ENCODE measurements around the gene ANKRD18B.
"Not testable (repeated sequence)": the region's sequence is repeated elsewhere in the genome, so short reads cannot be mapped to it uniquely, and the experiment has no call there.

ANKRD18B gene

GRCh38 chr9:33614001-33614687 lies 90.1 kb downstream of the ANKRD18B start:
- no peak for DNase-seq

GRCh38 chr9:33618370-33618769 lies 94.3 kb downstream of the ANKRD18B start:
- not testable (repeated sequence) for DNase-seq

GRCh38 chr9:33619666-33620404 lies 95.8 kb downstream of the ANKRD18B start:
- no peak for DNase-seq

GRCh38 chr9:33620738-33621439 lies 96.8 kb downstream of the ANKRD18B start:
- DNase-seq: no peak
